Activated CD8-positive, alpha-beta memory T cell treated with anti-CD3 and anti-CD28 coated beads for 36 hours (primary cell): ENCODE data around the gene TNFRSF19. TPM values are rescaled to one million over a fixed set of nuclear protein-coding genes. Genes with fewer than 3 reads are reported as not detected.
"Not testable (repeated sequence)": the region's sequence is repeated elsewhere in the genome, so short reads cannot be mapped to it uniquely, and the experiment has no call there.

Experiments used
- CTCF ChIA-PET: fragments of 350-600 bp; sonication (Branson Sonifier 250); formaldehyde crosslinking; loops from one replicate; lab custom pipeline; 2021; ENCODE audit warnings: antibody characterized with exemption; lab: Charles Lee
- POLR2A ChIA-PET: fragments of 350-600 bp; sonication (Branson Sonifier 250); formaldehyde crosslinking; loops from one replicate; lab custom pipeline; 2021; ENCODE audit warnings: antibody characterized with exemption; lab: Charles Lee
- total RNA-seq, 2 experiments: library from RNA; stranded (reverse); gene quantifications; one replicate each; pipeline ENCODE4 v1.2.3, GENCODE V29; 2021

Gene TNFRSF19
- total RNA-seq, 2 experiments from 2014 or later: not detected

- POLR2A ChIA-PET: no interaction called here
Observed at GRCh38 chr13:23563085-23563845, 6.9 kb upstream of the TNFRSF19 start.

GRCh38 chr13:23567906-23568460 is 2.2 kb upstream of the TNFRSF19 start:
- CTCF ChIA-PET: no interaction called here

More at GRCh38 chr13:23563085-23563845, 6.9 kb upstream of the TNFRSF19 start:
- CTCF ChIA-PET: no interaction called here

GRCh38 chr13:23570921-23571315 is 706 bp downstream of the TNFRSF19 start:
- CTCF ChIA-PET: no interaction called here
- POLR2A ChIA-PET: no interaction called here

More at GRCh38 chr13:23567906-23568460, 2.2 kb upstream of the TNFRSF19 start:
- POLR2A ChIA-PET: no interaction called here

- ChIA-PET POLR2A (no interaction called here), CTCF (no interaction called here)
Observed at GRCh38 chr13:23571431-23571830, 1.2 kb downstream of the TNFRSF19 start.

- POLR2A ChIA-PET: no interaction called here
- CTCF ChIA-PET: no interaction called here
Observed at GRCh38 chr13:23572836-23573235, 2.6 kb downstream of the TNFRSF19 start.

GRCh38 chr13:23574421-23575145 is 4.4 kb downstream of the TNFRSF19 start:
- CTCF ChIA-PET: no interaction called here
- POLR2A ChIA-PET: no interaction called here

- ChIA-PET CTCF (no interaction called here), POLR2A (no interaction called here)
Observed at GRCh38 chr13:23575632-23576031, 5.4 kb downstream of the TNFRSF19 start.

- ChIA-PET CTCF (interaction anchor here (0.6 to 1.4 kb wide), 3 partner anchors 11 to 129 kb away, joined by 3 read pairs; no protein-coding TSS in a partner anchor), POLR2A (no interaction called here)
Observed at GRCh38 chr13:23578411-23579071, 8.3 kb downstream of the TNFRSF19 start.

GRCh38 chr13:23579072-23579895 is 9.1 kb downstream of the TNFRSF19 start:
- POLR2A ChIA-PET: no interaction called here

GRCh38 chr13:23579896-23580683 is 9.9 kb downstream of the TNFRSF19 start:
- CTCF ChIA-PET: no interaction called here
- POLR2A ChIA-PET: no interaction called here

More at GRCh38 chr13:23579072-23579895, 9.1 kb downstream of the TNFRSF19 start:
- CTCF ChIA-PET: interaction anchor here (0.6 to 1.2 kb wide), 2 partner anchors 119 to 128 kb away, joined by 3 read pairs; no protein-coding TSS in a partner anchor

GRCh38 chr13:23580684-23581060 is 10.5 kb downstream of the TNFRSF19 start:
- POLR2A ChIA-PET: no interaction called here
- CTCF ChIA-PET: no interaction called here

- POLR2A ChIA-PET: no interaction called here
- CTCF ChIA-PET: no interaction called here
Observed at GRCh38 chr13:23583491-23583890, 13.3 kb downstream of the TNFRSF19 start.

- POLR2A ChIA-PET: interaction anchor here (0.7 kb wide), 1 partner anchor 78 kb away, joined by 9 read pairs; no protein-coding TSS in a partner anchor
- CTCF ChIA-PET: no interaction called here
Observed at GRCh38 chr13:23584275-23584674, 14.1 kb downstream of the TNFRSF19 start.

- CTCF ChIA-PET: no interaction called here
- POLR2A ChIA-PET: no interaction called here
Observed at GRCh38 chr13:23586336-23586735, 16.1 kb downstream of the TNFRSF19 start.

- POLR2A ChIA-PET: no interaction called here
- CTCF ChIA-PET: no interaction called here
Observed at GRCh38 chr13:23588666-23589065, 18.5 kb downstream of the TNFRSF19 start.

GRCh38 chr13:23592596-23592995 is 22.4 kb downstream of the TNFRSF19 start:
- POLR2A ChIA-PET: no interaction called here
- CTCF ChIA-PET: no interaction called here

- ChIA-PET POLR2A (no interaction called here), CTCF (no interaction called here)
Observed at GRCh38 chr13:23593148-23593547, 22.9 kb downstream of the TNFRSF19 start.

GRCh38 chr13:23594290-23594689 is 24.1 kb downstream of the TNFRSF19 start:
- CTCF ChIA-PET, POLR2A ChIA-PET: not testable (repeated sequence)
